HuH-7 (cell line): ENCODE measurements around the gene WWC2.
A peak's percentile ranks its signal among the peaks of the same experiment; 100 is the strongest.

Experiments used
- DNase-seq: peaks from one replicate; pipeline ENCODE4 v3.0.0; 2011; ENCODE audit warnings: low spot score

The WWC2 gene

GRCh38 chr4:183204793-183205192, 105.7 kb downstream of the WWC2 start:
- DNase-seq: no peak

- no peak for DNase-seq
These were observed 106.1 kb downstream of the WWC2 start for GRCh38 chr4:183205193-183205592.

- DNase-seq: no peak
These were observed 106.7 kb downstream of the WWC2 start for GRCh38 chr4:183205709-183206108.

- DNase-seq: no peak
These were observed 112.5 kb downstream of the WWC2 start for GRCh38 chr4:183211533-183211932.

GRCh38 chr4:183213996-183214395, 114.9 kb downstream of the WWC2 start:
- DNase-seq: no peak

- no peak for DNase-seq
These were observed 115.9 kb downstream of the WWC2 start for GRCh38 chr4:183214912-183215488.

GRCh38 chr4:183220236-183220635, 121.2 kb downstream of the WWC2 start:
- no peak for DNase-seq

- no peak for DNase-seq
These were observed 124.0 kb downstream of the WWC2 start for GRCh38 chr4:183223053-183223452.

- DNase-seq: no peak
These were observed 130.3 kb downstream of the WWC2 start for GRCh38 chr4:183229397-183229796.

- no peak for DNase-seq
These were observed 141.7 kb downstream of the WWC2 start for GRCh38 chr4:183240581-183241321.

- DNase-seq: no peak
These were observed 142.2 kb downstream of the WWC2 start for GRCh38 chr4:183241322-183241640.

GRCh38 chr4:183241721-183242151, 142.7 kb downstream of the WWC2 start:
- no peak for DNase-seq

GRCh38 chr4:183242291-183242690, 143.2 kb downstream of the WWC2 start:
- DNase-seq: no peak

- DNase-seq: no peak
These were observed 145.0 kb downstream of the WWC2 start for GRCh38 chr4:183244019-183244418.

GRCh38 chr4:183244506-183244905, 145.4 kb downstream of the WWC2 start:
- no peak for DNase-seq

GRCh38 chr4:183248201-183248600, 149.1 kb downstream of the WWC2 start:
- DNase-seq: no peak

- no peak for DNase-seq
These were observed 150.8 kb downstream of the WWC2 start for GRCh38 chr4:183249854-183250253.

GRCh38 chr4:183250831-183251230, 151.8 kb downstream of the WWC2 start:
- no peak for DNase-seq

- no peak for DNase-seq
These were observed 153.9 kb downstream of the WWC2 start for GRCh38 chr4:183252959-183253358.

GRCh38 chr4:183253451-183253850, 154.4 kb downstream of the WWC2 start:
- no peak for DNase-seq

- no peak for DNase-seq
These were observed 155.1 kb downstream of the WWC2 start for GRCh38 chr4:183254162-183254561.

GRCh38 chr4:183255487-183255886, 156.4 kb downstream of the WWC2 start:
- no peak for DNase-seq

GRCh38 chr4:183256343-183256742, 157.3 kb downstream of the WWC2 start:
- DNase-seq: no peak

GRCh38 chr4:183256756-183257385, 157.8 kb downstream of the WWC2 start:
- DNase-seq: peak; percentile 8
